Activated CD8-positive, alpha-beta T cell treated with anti-CD3 and anti-CD28 coated beads for 36 hours (primary cell): ENCODE measurements around the gene KCND3. TPM values are rescaled to one million over a fixed set of nuclear protein-coding genes. Genes with fewer than 3 reads are reported as not detected.

Source experiments
- ATAC-seq: fragments of 200-7000 bp; cut with Tn5 transposase; one replicate; pipeline ENCODE4 v1.10.0; 2021; ENCODE audit warnings: mild to moderate bottlenecking, moderate library complexity
- CTCF ChIA-PET: fragments of 350-600 bp; sonication (Branson Sonifier 250); formaldehyde crosslinking; loops from one replicate; lab custom pipeline; 2021; ENCODE audit warnings: antibody characterized with exemption; lab: Charles Lee
- POLR2A ChIA-PET: fragments of 350-600 bp; sonication (Branson Sonifier 250); formaldehyde crosslinking; loops from one replicate; lab custom pipeline; 2021; ENCODE audit warnings: antibody characterized with exemption; lab: Charles Lee
- DNase-seq: peaks from one replicate; pipeline ENCODE4 v3.0.0-alpha.2; 2020
- H3K27ac Mint-ChIP-seq: one replicate; pipeline ENCODE4 v1.8.0; 2021; ENCODE audit warnings: mild to moderate bottlenecking, mixed read lengths
- H3K27me3 Mint-ChIP-seq: one replicate; pipeline ENCODE4 v1.8.0; 2021; ENCODE audit warnings: mixed read lengths
- H3K36me3 Mint-ChIP-seq: one replicate; pipeline ENCODE4 v1.8.0; 2021; ENCODE audit warnings: low read depth, mixed read lengths
- H3K4me1 Mint-ChIP-seq: one replicate; pipeline ENCODE4 v1.8.0; 2021; ENCODE audit warnings: low read depth, mixed read lengths
- H3K4me3 Mint-ChIP-seq: one replicate; pipeline ENCODE4 v1.8.0; 2021; ENCODE audit warnings: mild to moderate bottlenecking, moderate library complexity, mixed read lengths
- H3K9me3 Mint-ChIP-seq: one replicate; pipeline ENCODE4 v1.8.0; 2021; ENCODE audit warnings: mixed read lengths
- CTCF ChIP-seq: fragments of 200-600 bp; IDR thresholded peaks from one replicate; pipeline ENCODE4 v1.8.0; 2022; ENCODE audit warnings: antibody characterized with exemption, mild to moderate bottlenecking
- intact Hi-C: fragments of 100-400 bp; cut with micrococcal nuclease; formaldehyde crosslinking; loops from one replicate; pipeline ENCODE4 v1.10.0; 2022
- total RNA-seq, 2 experiments: library from RNA; stranded (reverse); gene quantifications; one replicate each; pipeline ENCODE4 v1.2.3, GENCODE V29; 2021

The KCND3 gene
- total RNA-seq, 2 experiments from 2014 or later, result not detected

- Mint-ChIP-seq H3K9me3 (no peaks in the 10 kb centered on the region), H3K36me3 (no peaks in the 10 kb centered on the region), H3K27ac (peak within 1 kb of the TSS; percentile 75), H3K4me3 (peak within 1 kb of the TSS; percentile 82), H3K4me1 (peaks cover 13% of the 10 kb centered on the region), H3K27me3 (peaks cover 33% of the 10 kb centered on the region)
- no peak for TF ChIP-seq CTCF
- ATAC-seq, result peak; percentile 82
- peak; percentile 84 for DNase-seq
- ChIA-PET POLR2A (interaction anchor here (0.9 to 2.9 kb wide), 7 partner anchors 10 to 287 kb away, joined by 3 to 11 read pairs (median 8); no protein-coding TSS in a partner anchor), CTCF (interaction anchor here (0.8 to 5.1 kb wide), 10 partner anchors 8 to 231 kb away, joined by 3 to 47 read pairs (median 6); no protein-coding TSS in a partner anchor)
- intact Hi-C loops, result no loop called here
These were observed 250.1 kb downstream of the KCND3 start, which contains the start of gene INKA2 for GRCh38 chr1:111739194-111739924. Gene INKA2, minus strand, starts transcription at chr1:111739395. Its CDS starts 153 bp downstream, at chr1:111739242.

- POLR2A ChIA-PET, result interaction anchor here (0.9 to 2.9 kb wide), 9 partner anchors 9 to 286 kb away, joined by 3 to 11 read pairs (median 4); no protein-coding TSS in a partner anchor
- Mint-ChIP-seq H3K4me3 (peak overlapping the region; percentile 82), H3K9me3 (no peaks in the 10 kb centered on the region), H3K27ac (peak overlapping the region; percentile 75), H3K27me3 (peaks cover 33% of the 10 kb centered on the region), H3K4me1 (peaks cover 13% of the 10 kb centered on the region), H3K36me3 (no peaks in the 10 kb centered on the region)
- DNase-seq (peak; percentile 59), ATAC-seq (peak; percentile 59)
- TF ChIP-seq CTCF, result no peak
- CTCF ChIA-PET, result interaction anchor here (0.8 to 5.1 kb wide), 11 partner anchors 9 to 231 kb away, joined by 3 to 47 read pairs (median 5); no protein-coding TSS in a partner anchor
- intact Hi-C loops, result no loop called here
These were observed 250.9 kb downstream of the KCND3 start for GRCh38 chr1:111738436-111739193.

- no peaks in the 10 kb centered on the region for H3K36me3 Mint-ChIP-seq
- TF ChIP-seq CTCF, result no peak
- intact Hi-C loops, result no loop called here
- H3K27me3 Mint-ChIP-seq, result peaks cover 33% of the 10 kb centered on the region
- ATAC-seq, result no peak
- H3K4me1 Mint-ChIP-seq, result peaks cover 13% of the 10 kb centered on the region
- ChIA-PET POLR2A (interaction anchor here (1.0 to 2.9 kb wide), 7 partner anchors 9 to 286 kb away, joined by 3 to 11 read pairs (median 4); no protein-coding TSS in a partner anchor), CTCF (interaction anchor here (0.9 to 5.1 kb wide), 6 partner anchors 9 to 226 kb away, joined by 3 to 47 read pairs (median 10); no protein-coding TSS in a partner anchor)
- no peaks in the 10 kb centered on the region for H3K9me3 Mint-ChIP-seq
- no peak for DNase-seq
- peak overlapping the region; percentile 6 for H3K27ac Mint-ChIP-seq
- H3K4me3 Mint-ChIP-seq, result peak overlapping the region; percentile 82
These were observed 251.4 kb downstream of the KCND3 start for GRCh38 chr1:111738133-111738435.

DNA sequence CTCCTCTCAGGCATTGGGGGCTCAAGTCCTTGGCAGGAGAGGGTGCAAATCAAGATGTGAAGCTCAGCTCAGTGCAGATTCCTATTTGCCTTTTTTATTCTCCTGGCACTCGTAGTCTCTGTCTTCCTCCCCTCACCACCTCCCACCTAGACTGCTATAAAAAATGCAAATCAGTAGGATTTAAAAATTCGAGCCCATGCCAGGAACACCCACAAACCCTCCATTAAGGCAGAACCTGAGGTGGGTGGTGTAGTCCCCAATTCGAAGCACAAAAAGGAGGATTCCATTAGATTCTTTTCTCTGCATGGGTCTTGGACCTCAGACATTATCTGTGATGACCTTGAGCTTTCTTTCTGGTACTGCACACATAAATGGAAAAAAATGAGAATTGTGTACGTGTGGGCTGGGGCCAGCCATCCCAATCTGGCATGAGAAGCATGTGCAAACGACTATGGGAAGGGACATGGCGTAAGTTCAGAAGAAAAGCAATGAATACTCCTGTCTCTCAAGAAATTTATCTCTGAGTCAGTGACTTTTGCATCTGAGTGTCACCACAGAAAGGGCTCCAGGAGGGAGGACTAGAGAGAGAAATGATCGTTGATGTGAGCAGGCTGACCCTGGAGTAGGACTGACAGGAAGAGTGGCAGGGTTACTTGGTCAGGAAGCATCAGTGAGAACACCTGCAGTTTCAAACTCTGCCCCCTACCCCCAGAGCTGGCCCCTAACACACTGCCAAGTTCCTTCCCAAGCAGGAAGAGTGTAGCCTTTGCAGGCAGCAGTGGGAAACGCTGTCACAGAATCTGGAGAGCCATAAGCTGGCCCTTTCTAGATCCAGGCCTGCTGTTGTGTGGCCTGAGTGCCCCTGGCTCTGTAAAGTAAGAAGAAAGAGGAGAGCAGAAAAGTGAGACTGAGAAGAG lies 252.0 kb downstream of the KCND3 start:
- peak overlapping the region; percentile 6 for H3K27ac Mint-ChIP-seq
- no peaks in the 10 kb centered on the region for H3K9me3 Mint-ChIP-seq

More for the DNA sequence above, 252.0 kb downstream of the KCND3 start:
- H3K4me3 Mint-ChIP-seq, result peak overlapping the region; percentile 82
- H3K4me1 Mint-ChIP-seq, result peaks cover 13% of the 10 kb centered on the region
- DNase-seq (no peak), ATAC-seq (no peak)
- intact Hi-C loops, result no loop called here
- POLR2A ChIA-PET, result interaction anchor here (0.7 to 2.9 kb wide), 7 partner anchors 8 to 25 kb away, joined by 3 to 11 read pairs (median 6); no protein-coding TSS in a partner anchor
- no peak for TF ChIP-seq CTCF
- H3K27me3 Mint-ChIP-seq, result peaks cover 30% of the 10 kb centered on the region
- H3K36me3 Mint-ChIP-seq, result no peaks in the 10 kb centered on the region
- CTCF ChIA-PET, result interaction anchor here (0.7 to 5.1 kb wide), 7 partner anchors 10 to 35 kb away, joined by 3 to 47 read pairs (median 5); no protein-coding TSS in a partner anchor
